Keratinocyte (primary cell): ENCODE data around the gene LPCAT1. TPM values are rescaled to one million over a fixed set of nuclear protein-coding genes. Genes with fewer than 3 reads are reported as not detected.
A peak's percentile ranks its signal among the peaks of the same experiment; 100 is the strongest.

Experiments
- DNase-seq: peaks from one replicate; pipeline ENCODE4 v3.0.0-alpha.2; 2011; ENCODE audit warnings: low read depth, missing footprints, low spot score
- FAIRE-seq: peaks from 2 replicates; lab custom pipeline; 2011; peaks lifted over from hg19 to GRCh38; lab: Jason Lieb, UNC
- H2AFZ ChIP-seq: 2 replicates; pipeline ENCODE4 v1.6.0; 2012; ENCODE audit warnings: low read length, control low read depth, inconsistent platforms; ENCODE audit not compliant: control insufficient read depth
- H3K27ac ChIP-seq: 2 replicates; pipeline ENCODE4 v1.5.1; 2011; ENCODE audit warnings: low read length; ENCODE audit not compliant: control insufficient read depth, insufficient read depth
- H3K27me3 ChIP-seq: 3 replicates; pipeline ENCODE4 v1.6.0; 2011; ENCODE audit warnings: low read length; ENCODE audit not compliant: control insufficient read depth, insufficient read depth; ENCODE audit errors: extremely low read depth
- H3K36me3 ChIP-seq, 2 experiments: 2 replicates in 1 of 2; 3 replicates in 1 of 2; pipeline ENCODE4 v1.5.1; 2011; ENCODE audit warnings: low read length in 2 of 2, mild to moderate bottlenecking in 1 of 2; ENCODE audit not compliant: control insufficient read depth in 2 of 2, insufficient read depth in 2 of 2; ENCODE audit errors: extremely low read depth in 1 of 2
- H3K4me1 ChIP-seq: 3 replicates; pipeline ENCODE4 v1.5.1; 2011; ENCODE audit warnings: low read length; ENCODE audit not compliant: control insufficient read depth, insufficient read depth; ENCODE audit errors: extremely low read depth
- H3K4me2 ChIP-seq: 3 replicates; pipeline ENCODE4 v1.6.0; 2011; ENCODE audit warnings: low read depth, low read length; ENCODE audit not compliant: control insufficient read depth, insufficient read depth; ENCODE audit errors: extremely low read depth
- H3K4me3 ChIP-seq, 3 experiments: fragments of 200-600 bp in 1 of 3; sonication (generic) in 1 of 3; 2 replicates in 2 of 3; 3 replicates in 1 of 3; pipeline ENCODE4 v1.5.1; 2011 to 2016; ENCODE audit warnings: low read length in 3 of 3, mild to moderate bottlenecking in 3 of 3, control low read depth in 2 of 3, inconsistent platforms in 1 of 3, low read depth in 1 of 3, mixed read lengths in 1 of 3, mixed run types in 1 of 3, moderate library complexity in 1 of 3; ENCODE audit not compliant: control insufficient read depth in 2 of 3, insufficient read depth in 2 of 3; ENCODE audit errors: extremely low read depth in 1 of 3
- H3K79me2 ChIP-seq: 2 replicates; pipeline ENCODE4 v1.6.0; 2012; ENCODE audit warnings: low read length; ENCODE audit not compliant: control insufficient read depth, insufficient read depth
- H3K9ac ChIP-seq: 3 replicates; pipeline ENCODE4 v1.6.0; 2011; ENCODE audit warnings: low read length; ENCODE audit not compliant: control insufficient read depth, insufficient read depth; ENCODE audit errors: extremely low read depth
- H3K9me1 ChIP-seq: 3 replicates; pipeline ENCODE4 v1.6.0; 2011; ENCODE audit warnings: low read length; ENCODE audit not compliant: control insufficient read depth, insufficient read depth; ENCODE audit errors: extremely low read depth
- H3K9me3 ChIP-seq: 2 replicates; pipeline ENCODE4 v1.5.1; 2012; ENCODE audit warnings: low read depth, low read length; ENCODE audit not compliant: control insufficient read depth
- H4K20me1 ChIP-seq: 3 replicates; pipeline ENCODE4 v1.6.0; 2011; ENCODE audit warnings: low read length; ENCODE audit not compliant: control insufficient read depth, insufficient read depth; ENCODE audit errors: extremely low read depth
- EZH2 ChIP-seq: IDR thresholded peaks from one replicate; pipeline ENCODE4 v1.6.1; 2012; ENCODE audit warnings: inconsistent platforms, mild to moderate bottlenecking, low read length, moderate library complexity
- dilution Hi-C: fragments of 300-500 bp; cut with MboI; formaldehyde crosslinking; loops from one replicate; pipeline ENCODE4 v1.7.0; 2020; ENCODE audit warnings: low sequenced_read_pairs; ENCODE audit not compliant: extremely low pct_ligation_motif_present
- polyA plus RNA-seq, 5 experiments: library from polyadenylated mRNA; depleted of rRNA in 3 of 5; stranded (reverse) in 3 of 5; stranded (forward) in 1 of 5; unstranded in 1 of 5; fragments of >200 nt; gene quantifications; 1 replicate in 1 of 5; 2 replicates in 3 of 5; 3 replicates in 1 of 5; pipeline versions ENCODE4 v1.2.1 to v1.2.3, GENCODE V29; 2011 to 2012; ENCODE audit warnings: missing spikeins in 2 of 5, low read depth in 1 of 5, low replicate concordance in 1 of 5
- TF ChIP-seq, protein P1 (sequence below), 3 experiments: IDR thresholded peaks in 1 of 3; conservative IDR thresholded peaks in 1 of 3; optimal IDR thresholded peaks in 1 of 3; 2 replicates in 2 of 3; 3 replicates in 1 of 3; pipeline versions ENCODE3 to v1.5.1; 2011; ENCODE audit warnings: low read length in 3 of 3, mild to moderate bottlenecking in 3 of 3, moderate library complexity in 2 of 3, control low read depth in 1 of 3, inconsistent platforms in 1 of 3; ENCODE audit not compliant: insufficient read depth in 2 of 3; ENCODE audit errors: extremely low read depth in 1 of 3

Gene LPCAT1
- polyA plus RNA-seq, 1 donor (not counting 4 experiments of a cell fraction or from before 2014, with no cell fraction given) = 32.9 TPM

DNA sequence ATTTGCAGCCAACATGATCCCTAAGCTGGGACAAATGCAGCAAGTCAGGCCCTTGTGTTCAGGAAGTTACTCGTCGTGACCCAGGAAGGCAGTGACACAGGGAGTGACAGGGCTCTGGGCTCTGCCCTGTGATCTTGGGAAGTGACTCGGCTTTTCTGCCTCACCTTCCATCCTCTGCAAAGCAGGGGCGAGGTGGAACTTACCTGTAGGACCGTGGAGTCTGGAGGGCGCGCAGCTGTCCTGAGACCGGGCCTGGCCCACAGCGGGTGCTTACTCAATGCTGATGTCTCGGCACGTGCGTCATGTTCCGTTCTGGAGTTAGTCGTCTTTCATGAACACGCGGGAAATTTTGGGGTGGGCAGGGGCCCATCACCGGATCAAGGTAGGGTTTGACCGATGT lies 22.8 kb upstream of the LPCAT1 start:
- no peaks in the 10 kb centered on the region for H3K36me3 ChIP-seq
- H3K9me1 ChIP-seq = no peaks in the 10 kb centered on the region
- FAIRE-seq (no peak), DNase-seq (no peak)
- H3K79me2 ChIP-seq = no peaks in the 10 kb centered on the region
- dilution Hi-C loops = no loop called here
- H3K27me3 ChIP-seq = peaks cover 12% of the 10 kb centered on the region
- H3K9ac ChIP-seq = no peak overlapping the region
- H3K4me2 ChIP-seq = no peak overlapping the region
- H3K4me3 ChIP-seq = no peak overlapping the region
- H3K9me3 ChIP-seq = no peaks in the 10 kb centered on the region
- H3K27ac ChIP-seq = no peak overlapping the region
- no peak overlapping the region for H2AFZ ChIP-seq
- H4K20me1 ChIP-seq = no peaks in the 10 kb centered on the region
- peaks cover 2% of the 10 kb centered on the region for H3K4me1 ChIP-seq
- no peak for TF ChIP-seq EZH2
- TF ChIP-seq, protein P1, sequence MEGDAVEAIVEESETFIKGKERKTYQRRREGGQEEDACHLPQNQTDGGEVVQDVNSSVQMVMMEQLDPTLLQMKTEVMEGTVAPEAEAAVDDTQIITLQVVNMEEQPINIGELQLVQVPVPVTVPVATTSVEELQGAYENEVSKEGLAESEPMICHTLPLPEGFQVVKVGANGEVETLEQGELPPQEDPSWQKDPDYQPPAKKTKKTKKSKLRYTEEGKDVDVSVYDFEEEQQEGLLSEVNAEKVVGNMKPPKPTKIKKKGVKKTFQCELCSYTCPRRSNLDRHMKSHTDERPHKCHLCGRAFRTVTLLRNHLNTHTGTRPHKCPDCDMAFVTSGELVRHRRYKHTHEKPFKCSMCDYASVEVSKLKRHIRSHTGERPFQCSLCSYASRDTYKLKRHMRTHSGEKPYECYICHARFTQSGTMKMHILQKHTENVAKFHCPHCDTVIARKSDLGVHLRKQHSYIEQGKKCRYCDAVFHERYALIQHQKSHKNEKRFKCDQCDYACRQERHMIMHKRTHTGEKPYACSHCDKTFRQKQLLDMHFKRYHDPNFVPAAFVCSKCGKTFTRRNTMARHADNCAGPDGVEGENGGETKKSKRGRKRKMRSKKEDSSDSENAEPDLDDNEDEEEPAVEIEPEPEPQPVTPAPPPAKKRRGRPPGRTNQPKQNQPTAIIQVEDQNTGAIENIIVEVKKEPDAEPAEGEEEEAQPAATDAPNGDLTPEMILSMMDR (optimal IDR thresholded peaks at IDR 0.05 in 1 of 3, IDR thresholded peaks at IDR 0.05 in 1 of 3, conservative IDR thresholded peaks at IDR 0.05 in 1 of 3; ENCODE audit: extremely low read depth in 1 of 3, insufficient read depth in 2 of 3, low read length in 3 of 3) = no peak

DNA sequence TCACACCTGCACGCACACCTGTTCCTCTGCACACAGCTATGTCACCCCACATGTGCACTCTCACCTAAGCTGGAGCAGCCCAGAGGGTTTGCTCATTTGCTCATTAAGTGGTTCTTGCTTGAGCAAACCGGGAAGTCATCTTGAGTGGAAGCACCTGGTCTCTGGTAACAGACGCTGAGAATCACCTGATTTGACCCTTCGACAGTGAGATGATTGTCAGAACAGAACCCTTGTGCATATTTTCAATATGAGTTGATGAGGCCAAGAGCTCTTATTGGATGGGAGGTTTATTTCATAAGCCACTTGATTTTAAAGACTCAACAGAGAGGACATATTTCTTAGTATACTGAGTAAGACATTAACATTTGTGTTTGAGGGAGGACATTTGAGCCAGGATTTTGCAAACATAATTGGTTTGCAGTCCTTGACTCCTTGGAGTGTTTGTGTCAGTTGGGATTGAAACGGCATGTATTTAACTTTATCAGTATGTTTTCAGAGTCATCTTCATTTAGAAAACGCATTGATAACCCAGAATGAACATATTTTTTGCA lies 22.1 kb upstream of the LPCAT1 start:
- TF ChIP-seq, protein P1 (optimal IDR thresholded peaks at IDR 0.05 in 1 of 3, IDR thresholded peaks at IDR 0.05 in 1 of 3, conservative IDR thresholded peaks at IDR 0.05 in 1 of 3; ENCODE audit: extremely low read depth in 1 of 3, insufficient read depth in 2 of 3, low read length in 3 of 3) = no peak
- TF ChIP-seq EZH2 = no peak
- FAIRE-seq (peak; percentile 43), DNase-seq (peak; percentile 55)
- Histone ChIP-seq H3K9me1 (no peaks in the 10 kb centered on the region), H3K4me1 (peaks cover 2% of the 10 kb centered on the region), H3K36me3 (no peaks in the 10 kb centered on the region), H3K27me3 (peaks cover 9% of the 10 kb centered on the region), H2AFZ (no peak overlapping the region), H3K9ac (no peak overlapping the region), H3K27ac (no peak overlapping the region), H3K79me2 (no peaks in the 10 kb centered on the region), H3K4me3 (no peak overlapping the region), H4K20me1 (no peaks in the 10 kb centered on the region), H3K9me3 (no peaks in the 10 kb centered on the region), H3K4me2 (no peak overlapping the region)
- dilution Hi-C loops = no loop called here
